HAP-1 (cell line): ENCODE results near the gene SMYD2.

Source experiments
- DNase-seq, 2 experiments: peaks; one replicate each; pipeline ENCODE4 v3.0.0-alpha.2; 2016 to 2020; ENCODE audit warnings: low spot score in 2 of 2
- H3K27me3 ChIP-seq: fragments of 250-450 bp; sonication (Bioruptor Pico); 2 replicates; pipeline ENCODE4 v1.5.1; 2020; ENCODE audit warnings: low read depth, mild to moderate bottlenecking, moderate library complexity
- H3K36me3 ChIP-seq: fragments of 250-450 bp; sonication (Bioruptor Pico); replicated peaks from 2 replicates; pipeline ENCODE4 v1.5.1; 2020; ENCODE audit warnings: mild to moderate bottlenecking
- H3K4me1 ChIP-seq: fragments of 250-450 bp; sonication (Bioruptor Pico); 2 replicates; pipeline ENCODE4 v1.5.1; 2020; ENCODE audit warnings: mild to moderate bottlenecking
- H3K4me3 ChIP-seq: fragments of 250-450 bp; sonication (Bioruptor Pico); 2 replicates; pipeline ENCODE4 v1.5.1; 2020; ENCODE audit warnings: mild to moderate bottlenecking, moderate library complexity
- H3K9me3 ChIP-seq: fragments of 250-450 bp; sonication (Bioruptor Pico); 2 replicates; pipeline ENCODE4 v1.5.1; 2020; ENCODE audit warnings: mild to moderate bottlenecking, moderate library complexity
- in situ Hi-C: fragments of 300-500 bp; cut with MboI; formaldehyde crosslinking; loops from 3 replicates; pipeline ENCODE4 v1.14.3; 2020; ENCODE audit warnings: low sequenced_read_pairs, inconsistent platforms, mixed read lengths

Gene SMYD2

GRCh38 chr1:214277704-214278635 is 3.0 kb upstream of the SMYD2 start:
- no peak for DNase-seq
- Histone ChIP-seq H3K4me1 (peaks cover 28% of the 10 kb centered on the region), H3K9me3 (no peaks in the 10 kb centered on the region), H3K4me3 (no peak overlapping the region), H3K27me3 (no peaks in the 10 kb centered on the region), H3K36me3 (peaks cover 3% of the 10 kb centered on the region; the same call in 1 of the 2 replicates)
- in situ Hi-C loops: no loop called here

DNA sequence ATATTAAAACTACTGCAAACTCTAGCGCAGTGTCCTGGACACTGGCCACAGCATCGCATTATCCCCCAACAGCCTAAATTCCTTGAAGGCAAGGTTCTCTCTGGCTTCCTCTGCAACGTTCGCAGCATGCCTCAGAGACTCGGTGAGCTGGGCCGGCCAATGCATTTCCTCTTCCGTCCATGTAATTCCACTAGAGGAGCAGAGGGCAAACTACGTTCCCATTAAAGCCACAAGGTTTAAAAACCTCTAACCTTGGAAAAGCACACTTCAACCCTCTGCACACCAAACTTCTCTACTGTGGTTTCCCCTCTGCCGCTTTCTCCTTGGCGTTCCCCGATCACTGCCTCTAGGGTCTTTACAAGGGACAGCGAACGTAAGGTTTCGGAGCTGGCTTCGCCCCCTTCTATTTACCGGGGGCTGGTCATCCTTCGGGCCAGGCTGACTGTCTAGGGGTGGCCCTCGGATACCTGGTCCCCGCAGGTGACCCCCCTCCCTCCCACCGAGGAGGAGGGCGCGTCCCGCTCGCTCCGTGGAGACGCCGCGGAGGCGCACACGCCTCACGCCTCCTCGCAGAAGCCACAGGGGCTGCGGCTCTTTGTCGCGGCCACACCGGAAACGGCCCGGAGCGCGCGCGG is 456 bp upstream of the SMYD2 start:
- Histone ChIP-seq H3K4me1 (peaks cover 38% of the 10 kb centered on the region), H3K9me3 (no peaks in the 10 kb centered on the region), H3K4me3 (peak overlapping the region; percentile 57), H3K36me3 (peaks cover 3% of the 10 kb centered on the region; the same call in 1 of the 2 replicates), H3K27me3 (no peaks in the 10 kb centered on the region)
- peak in 1 of 2 experiments; percentile 48 for DNase-seq
- in situ Hi-C loops: no loop called here

DNA sequence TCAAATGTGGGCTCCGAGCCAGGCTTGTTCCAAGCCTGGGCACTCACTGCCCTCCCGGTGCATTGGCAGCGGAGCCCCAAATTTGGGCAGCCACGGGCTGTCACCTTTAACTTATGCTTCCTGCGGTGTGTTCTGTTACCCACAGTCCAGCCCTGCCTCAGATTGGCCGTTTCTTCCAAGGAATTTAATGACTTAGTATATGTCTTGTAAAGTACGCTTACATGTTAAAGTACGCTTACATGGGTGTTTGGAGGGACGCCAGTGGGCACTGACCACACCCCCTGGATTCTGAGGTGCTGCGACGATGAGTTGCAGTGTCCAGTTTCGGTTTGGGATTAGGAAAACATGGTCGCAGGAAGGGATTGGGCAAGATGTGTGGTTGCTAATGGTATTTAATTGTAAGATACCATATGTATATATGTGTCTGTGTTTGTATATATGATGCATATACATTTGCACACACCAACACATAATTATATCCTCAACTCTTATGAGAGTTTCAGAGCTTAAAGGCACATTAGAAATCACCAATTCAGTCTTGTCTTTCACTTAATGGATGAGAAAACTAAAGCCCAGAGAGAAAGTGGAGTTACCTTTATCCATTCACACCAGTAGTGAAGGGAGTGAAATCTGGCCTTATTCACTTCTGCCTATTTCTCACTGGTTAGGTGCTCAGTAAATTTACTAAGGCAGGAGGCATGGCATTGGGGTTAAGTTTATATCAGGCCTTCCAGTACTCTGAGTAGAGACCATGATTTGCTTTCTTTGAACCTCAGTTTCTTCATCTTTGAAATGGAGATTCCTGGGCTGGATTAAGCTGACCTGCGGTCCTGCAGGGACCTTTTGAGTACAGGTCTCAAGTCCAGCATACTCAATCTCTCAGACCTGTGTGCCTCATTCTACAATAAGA is 1.0 kb downstream of the SMYD2 start:
- in situ Hi-C loops: no loop called here
- Histone ChIP-seq H3K9me3 (no peaks in the 10 kb centered on the region), H3K4me1 (peaks cover 38% of the 10 kb centered on the region), H3K27me3 (no peaks in the 10 kb centered on the region), H3K4me3 (peak overlapping the region; percentile 57), H3K36me3 (peaks cover 3% of the 10 kb centered on the region; the same call in 1 of the 2 replicates)
- DNase-seq: peak in 1 of 2 experiments; percentile 63

DNA sequence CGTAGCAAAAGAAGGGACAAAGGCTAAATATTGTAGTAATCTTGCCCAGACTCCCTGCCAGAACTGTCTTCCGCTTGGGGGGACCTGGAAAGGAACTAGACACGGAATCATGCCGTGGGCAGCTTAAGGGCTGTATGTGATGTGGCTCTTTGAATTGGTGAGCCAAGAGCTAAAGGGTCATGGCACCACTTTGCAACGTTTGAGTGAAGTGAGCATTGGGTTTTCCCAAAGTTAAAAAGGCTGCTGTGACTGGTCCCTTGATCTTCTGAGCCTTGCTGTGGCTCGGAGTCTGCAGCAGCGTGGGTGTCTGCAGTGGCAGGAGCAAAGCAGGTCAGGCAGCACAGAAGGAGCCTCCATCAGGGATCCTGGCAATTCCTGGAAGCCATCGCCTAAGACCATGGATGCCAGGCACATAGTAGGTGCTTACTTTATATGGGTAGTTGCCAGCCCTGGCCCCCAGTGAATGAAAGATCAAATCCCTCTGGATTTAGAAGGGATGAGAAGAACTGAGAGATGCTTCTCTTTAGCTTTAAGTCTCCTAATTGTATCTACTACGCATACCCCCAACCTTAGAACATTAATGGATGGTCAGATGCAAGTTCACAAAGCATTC is 1.8 kb downstream of the SMYD2 start:
- no peaks in the 10 kb centered on the region for H3K9me3 ChIP-seq
- H3K4me1 ChIP-seq: peaks cover 32% of the 10 kb centered on the region
- peaks cover 3% of the 10 kb centered on the region; the same call in 1 of the 2 replicates for H3K36me3 ChIP-seq
- in situ Hi-C loops: no loop called here
- H3K27me3 ChIP-seq: no peaks in the 10 kb centered on the region
- H3K4me3 ChIP-seq: no peak overlapping the region
- no peak for DNase-seq

DNA sequence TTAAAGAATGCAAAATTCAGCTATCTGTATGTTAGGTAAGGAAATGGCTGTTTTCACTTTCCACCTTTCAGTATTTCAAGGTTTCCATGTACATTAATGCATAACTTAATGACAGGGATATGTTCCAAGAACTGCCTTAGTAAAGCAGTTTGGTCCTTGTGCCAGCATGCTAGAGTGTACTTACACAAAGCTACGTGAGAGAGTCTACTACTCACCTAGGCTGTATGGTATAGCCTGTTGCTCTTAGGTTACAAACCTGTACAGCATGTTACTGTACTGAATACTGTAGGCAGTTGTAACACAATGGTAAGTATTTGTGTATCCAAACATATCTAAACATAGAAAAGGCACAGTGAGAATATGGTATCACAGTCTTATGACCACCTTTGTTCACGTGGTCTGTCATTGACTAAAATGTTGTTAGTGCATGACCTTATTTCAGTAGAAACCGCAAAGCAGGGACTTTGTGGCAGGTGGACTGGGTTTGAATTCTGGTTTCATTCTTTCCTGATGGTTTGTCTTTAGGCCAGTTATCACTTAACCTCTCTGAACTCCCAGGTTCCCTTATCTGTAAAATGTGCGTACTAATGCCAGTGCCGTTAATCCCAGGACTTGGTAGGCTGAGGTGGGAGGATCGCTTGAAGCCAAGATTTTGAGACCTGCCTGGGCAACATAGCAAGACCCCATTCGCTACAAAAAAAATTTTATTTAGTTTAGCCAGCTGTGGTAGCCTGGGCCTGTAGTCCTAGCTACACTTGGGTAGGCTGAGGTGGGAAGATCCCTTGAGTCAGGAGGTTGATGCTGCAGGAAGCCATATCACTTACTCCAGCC is 4.9 kb downstream of the SMYD2 start:
- H3K27me3 ChIP-seq: no peaks in the 10 kb centered on the region
- H3K4me3 ChIP-seq: no peak overlapping the region
- H3K36me3 ChIP-seq: no peaks in the 10 kb centered on the region
- no peak for DNase-seq
- in situ Hi-C loops: no loop called here
- H3K4me1 ChIP-seq: peaks cover 35% of the 10 kb centered on the region
- H3K9me3 ChIP-seq: no peaks in the 10 kb centered on the region

DNA sequence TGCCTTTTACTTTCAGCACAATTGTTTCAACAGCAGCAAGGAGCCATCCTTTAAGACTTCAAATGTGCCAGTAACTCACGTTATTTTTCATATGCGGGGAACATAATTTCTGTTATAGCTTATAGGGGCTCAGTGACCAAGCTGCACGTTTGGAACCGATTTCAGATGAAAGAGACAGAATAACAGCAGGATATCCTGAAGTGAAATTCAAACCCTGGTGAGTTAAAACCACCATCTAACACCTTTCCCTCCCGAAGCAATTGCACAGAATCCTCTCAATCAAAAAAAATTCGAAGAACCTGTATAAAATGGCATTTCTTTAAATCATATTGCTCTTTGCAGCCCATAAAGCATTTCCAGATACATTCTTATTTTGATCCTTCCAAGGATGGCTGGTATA is 6.9 kb downstream of the SMYD2 start:
- no peaks in the 10 kb centered on the region for H3K9me3 ChIP-seq
- no peaks in the 10 kb centered on the region for H3K36me3 ChIP-seq
- H3K4me1 ChIP-seq: peaks cover 24% of the 10 kb centered on the region
- in situ Hi-C loops: no loop called here
- no peak overlapping the region for H3K4me3 ChIP-seq
- no peaks in the 10 kb centered on the region for H3K27me3 ChIP-seq
- no peak for DNase-seq

DNA sequence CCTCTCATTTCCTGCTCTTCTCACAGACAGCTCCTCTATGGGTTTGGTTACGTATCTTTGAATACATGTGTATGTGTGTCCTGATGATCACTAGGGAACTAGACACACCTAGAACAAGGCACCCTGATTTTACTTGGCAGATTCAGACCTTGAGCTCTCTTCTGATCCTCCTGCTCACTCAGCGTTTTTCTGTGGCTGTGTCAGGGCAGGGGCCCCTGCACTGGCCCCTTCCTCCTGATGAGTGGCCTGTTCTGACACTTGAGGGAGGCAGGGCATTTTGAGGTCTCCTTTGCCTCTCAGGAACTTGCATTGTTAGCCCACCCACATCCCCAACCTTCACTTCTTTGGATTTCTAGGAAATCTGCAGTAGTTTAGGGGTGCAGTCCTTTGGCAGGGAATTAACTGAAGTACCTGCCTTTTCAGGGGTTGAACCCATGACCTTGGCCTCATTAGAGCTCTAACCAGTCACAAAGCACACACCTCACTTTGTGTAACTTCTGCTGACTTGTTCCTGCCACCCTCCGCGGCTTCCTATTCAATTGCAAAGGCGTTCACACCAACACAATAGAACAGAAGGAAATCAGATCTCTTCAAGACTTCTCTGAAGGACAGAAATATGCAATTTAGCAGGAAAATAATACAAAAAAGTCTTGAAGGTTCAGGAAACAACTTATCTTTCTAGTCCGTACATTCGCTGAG is 8.8 kb downstream of the SMYD2 start:
- Histone ChIP-seq H3K4me3 (no peak overlapping the region), H3K9me3 (no peaks in the 10 kb centered on the region), H3K4me1 (peaks cover 16% of the 10 kb centered on the region), H3K27me3 (no peaks in the 10 kb centered on the region), H3K36me3 (no peaks in the 10 kb centered on the region)
- in situ Hi-C loops: no loop called here
- DNase-seq: peak; percentile 73 to 88

DNA sequence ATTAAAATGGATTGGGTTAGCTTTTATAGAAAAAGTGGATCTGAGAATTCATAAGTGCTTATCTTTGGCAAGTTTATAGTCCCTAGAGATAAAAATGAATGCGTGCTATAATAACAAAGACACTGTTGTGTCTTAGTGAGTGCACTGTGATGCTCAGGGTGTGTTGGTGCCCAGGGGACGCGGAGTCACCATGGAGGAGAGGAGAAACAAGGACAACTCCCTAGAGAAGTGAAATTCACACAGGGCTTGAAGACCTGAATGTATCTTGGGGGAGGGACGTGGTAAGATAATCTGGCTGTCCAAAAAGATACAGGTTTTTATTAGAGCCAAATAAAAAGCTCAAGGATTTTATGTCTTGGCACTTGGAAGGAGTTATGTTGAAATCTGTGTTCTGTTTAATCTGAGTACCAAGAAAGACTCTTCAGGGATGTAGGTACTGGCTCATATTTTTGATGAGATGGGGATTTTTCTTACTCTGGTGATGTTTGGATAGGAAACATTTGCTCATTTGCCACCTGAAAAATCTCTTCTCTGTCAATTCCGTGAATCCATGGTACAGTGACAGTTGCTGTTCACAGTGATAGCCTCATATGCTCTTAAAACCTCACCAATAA is 9.6 kb downstream of the SMYD2 start:
- no peak for DNase-seq
- in situ Hi-C loops: no loop called here
- Histone ChIP-seq H3K4me1 (peaks cover 13% of the 10 kb centered on the region), H3K4me3 (no peak overlapping the region), H3K9me3 (no peaks in the 10 kb centered on the region), H3K27me3 (no peaks in the 10 kb centered on the region), H3K36me3 (no peaks in the 10 kb centered on the region)

DNA sequence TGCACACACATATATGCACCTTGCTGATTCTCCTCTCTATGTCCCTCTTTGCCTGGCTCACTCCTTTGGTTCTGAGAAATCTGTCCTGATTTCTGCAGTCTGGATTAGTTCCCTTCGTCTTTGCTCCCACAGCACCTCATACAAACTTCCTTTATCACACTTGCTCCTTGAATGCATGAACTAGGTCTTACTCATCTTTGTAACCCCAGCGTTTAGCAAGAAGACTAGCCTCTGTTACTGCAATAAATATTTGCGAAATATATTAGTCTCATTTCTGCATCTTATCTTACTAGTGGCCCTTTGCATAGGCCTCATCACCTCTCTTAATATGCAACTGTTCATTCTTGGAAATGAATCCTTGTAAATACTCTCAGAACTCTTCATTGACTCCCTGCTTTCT is 11.4 kb downstream of the SMYD2 start:
- no peak for DNase-seq
- H3K4me3 ChIP-seq: no peak overlapping the region
- no peaks in the 10 kb centered on the region for H3K9me3 ChIP-seq
- H3K27me3 ChIP-seq: no peaks in the 10 kb centered on the region
- H3K36me3 ChIP-seq: no peaks in the 10 kb centered on the region
- in situ Hi-C loops: no loop called here
- peaks cover 23% of the 10 kb centered on the region for H3K4me1 ChIP-seq

DNA sequence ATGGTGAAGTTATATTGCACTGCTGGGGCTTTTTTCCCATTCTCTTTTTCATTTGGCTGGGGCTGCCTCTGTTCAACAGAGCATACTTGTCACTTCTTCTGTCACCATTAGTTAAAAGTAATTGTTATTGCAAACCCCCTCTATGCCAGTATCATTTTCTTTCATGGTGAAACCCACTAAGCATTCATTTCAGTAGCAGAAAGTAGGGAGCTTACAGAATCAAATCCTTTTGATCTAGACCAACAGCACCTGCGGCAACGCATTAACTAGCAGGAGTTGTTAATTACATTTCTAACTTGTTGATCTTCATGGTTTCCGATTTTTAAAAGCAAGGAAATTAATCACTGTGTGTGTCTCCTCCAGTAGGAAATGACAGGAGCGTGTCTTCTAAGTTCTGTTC is 15.0 kb downstream of the SMYD2 start:
- Histone ChIP-seq H3K4me1 (peaks cover 13% of the 10 kb centered on the region), H3K27me3 (no peaks in the 10 kb centered on the region)
- in situ Hi-C loops: no loop called here

GRCh38 chr1:214296860-214297745 is 16.1 kb downstream of the SMYD2 start:
- Histone ChIP-seq H3K27me3 (no peaks in the 10 kb centered on the region), H3K4me3 (no peak overlapping the region)
- in situ Hi-C loops: no loop called here

More for the DNA sequence above, 15.0 kb downstream of the SMYD2 start:
- Histone ChIP-seq H3K36me3 (no peaks in the 10 kb centered on the region), H3K9me3 (no peaks in the 10 kb centered on the region), H3K4me3 (no peak overlapping the region)
- no peak for DNase-seq

More at GRCh38 chr1:214296860-214297745, 16.1 kb downstream of the SMYD2 start:
- Histone ChIP-seq H3K36me3 (no peaks in the 10 kb centered on the region), H3K4me1 (peaks cover 13% of the 10 kb centered on the region), H3K9me3 (no peaks in the 10 kb centered on the region)
- DNase-seq: no peak
